Midbrain (tissue), 1 donor: ENCODE measurements around the gene TNFAIP8L2.
"Not testable (repeated sequence)": the region's sequence is repeated elsewhere in the genome, so short reads cannot be mapped to it uniquely, and the experiment has no call there.

ENCODE experiments used
- DNase-seq: peaks from one replicate; lab custom pipeline; 2025; lab: John Stamatoyannopoulos, UW

TNFAIP8L2 gene

DNA sequence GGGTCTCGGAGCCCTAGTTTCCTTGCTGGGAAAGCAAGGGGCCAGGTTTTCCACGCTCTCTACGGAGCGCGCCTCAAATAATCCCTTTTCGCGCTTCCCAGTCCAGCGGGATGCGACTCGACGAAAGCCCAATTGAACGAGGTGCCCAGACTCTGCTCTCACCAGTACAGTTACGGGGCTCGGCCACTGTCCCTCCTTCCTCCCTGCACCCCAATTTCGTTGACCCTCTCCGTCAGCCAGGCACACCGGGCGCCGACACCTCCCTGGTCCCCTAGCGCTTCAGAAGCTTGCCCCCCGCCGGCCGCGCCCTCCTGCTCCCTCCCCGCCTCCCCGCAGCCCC lies 10.4 kb upstream of the TNFAIP8L2 start:
- DNase-seq = no peak

DNA sequence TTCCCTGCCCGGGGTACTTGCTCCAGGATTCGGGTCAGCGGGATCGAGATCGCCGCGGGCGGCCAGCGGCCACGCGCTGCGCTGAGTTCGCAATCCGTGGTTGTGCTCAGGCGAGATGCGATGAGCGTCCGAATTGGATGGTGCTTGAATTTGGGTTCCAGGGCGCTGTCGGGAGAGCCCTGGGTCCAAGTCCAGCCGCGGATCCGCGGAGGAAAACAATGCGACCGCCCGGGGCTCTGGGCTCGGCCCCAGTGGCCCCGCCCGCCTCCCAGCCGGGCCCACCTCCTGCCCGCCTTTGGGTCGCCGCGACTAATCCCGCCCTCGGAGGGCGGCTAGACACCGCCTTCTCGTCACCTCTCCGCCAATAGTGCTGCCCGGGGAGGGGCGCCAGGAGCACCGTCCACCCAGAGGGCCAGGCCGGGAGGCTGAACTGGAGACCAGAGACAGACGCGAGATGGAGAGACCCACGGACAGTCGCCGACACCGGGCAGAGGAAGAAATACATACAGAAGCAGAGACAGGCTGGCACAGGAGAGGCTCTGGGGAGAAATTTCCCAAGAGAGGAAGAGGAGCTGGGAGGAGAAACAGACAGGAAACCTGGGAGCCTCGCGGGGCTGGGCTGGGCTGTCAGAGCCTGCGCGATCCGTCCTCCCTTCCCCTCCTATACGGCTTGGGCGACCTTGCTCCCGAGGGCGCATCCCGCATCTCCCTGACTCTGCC lies 9.9 kb upstream of the TNFAIP8L2 start, which contains the start of gene SEMA6C:
Gene SEMA6C (minus strand): TSS at position 220 of the 720 bp plus-strand sequence. CDS start 4,010 bp downstream, outside the sequence.
- peak; percentile 97 for DNase-seq

DNA sequence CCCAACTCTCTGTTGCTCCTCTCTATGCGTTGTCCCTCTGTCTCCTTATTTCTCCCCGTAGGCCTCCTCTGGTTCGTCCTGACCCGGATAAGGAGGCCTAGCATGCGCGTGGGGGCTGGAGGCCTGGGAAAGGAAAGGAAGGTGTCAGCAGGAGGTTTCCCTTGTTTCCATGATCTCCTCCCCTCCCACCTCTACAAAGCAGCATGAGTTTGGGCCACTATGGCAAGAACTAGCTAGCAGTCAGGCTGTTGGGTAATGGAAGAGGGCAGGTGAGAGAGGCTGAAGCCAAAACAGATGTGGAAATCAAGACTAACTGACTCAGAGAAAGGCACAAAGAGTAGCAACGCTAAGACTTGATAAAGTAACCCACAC lies 9.3 kb upstream of the TNFAIP8L2 start:
- no peak for DNase-seq

GRCh38 chr1:151147665-151148064 lies 8.8 kb upstream of the TNFAIP8L2 start:
- DNase-seq = no peak

DNA sequence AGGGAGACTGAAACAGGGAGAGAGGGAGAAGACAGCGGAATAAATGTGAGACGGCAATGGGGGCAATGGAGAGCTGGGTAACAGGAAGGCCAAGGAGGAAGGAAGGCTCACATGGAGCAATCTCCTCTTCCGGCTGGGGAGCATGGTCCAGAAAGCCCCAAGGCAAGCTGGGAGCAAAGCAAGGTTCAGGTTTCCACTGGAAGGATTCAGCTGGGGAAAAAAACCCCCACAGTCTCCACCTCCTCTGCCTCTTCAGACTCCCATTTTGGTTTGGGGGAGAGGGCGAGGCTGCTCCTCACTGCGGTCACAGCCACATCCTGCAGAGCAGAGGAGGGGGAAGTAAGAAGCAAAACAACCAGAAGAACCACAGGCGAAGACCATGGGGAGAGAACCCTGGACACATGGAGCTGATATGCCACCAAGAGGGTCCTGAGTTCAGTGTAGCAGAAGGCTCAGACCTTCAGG lies 650 bp downstream of the TNFAIP8L2 start:
- DNase-seq = no peak

DNA sequence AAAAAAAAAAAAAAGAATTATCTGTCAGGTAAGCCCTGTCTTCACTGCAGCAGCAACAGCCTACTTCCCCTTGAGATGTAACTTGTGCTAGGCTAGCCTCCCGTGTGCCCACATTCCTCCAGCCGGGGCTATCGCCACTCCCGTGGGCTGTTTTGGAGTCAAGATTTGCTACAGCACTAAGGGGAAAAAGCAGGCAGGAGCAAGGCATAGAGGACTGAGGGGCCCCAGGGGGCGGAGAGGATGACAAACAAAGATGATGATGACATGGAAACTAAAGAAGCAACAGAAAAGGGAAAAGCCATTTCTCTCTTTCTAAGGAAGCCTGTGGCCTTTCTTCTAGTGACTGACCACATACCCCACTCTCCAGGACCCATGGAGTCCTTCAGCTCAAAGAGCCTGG lies 1.9 kb downstream of the TNFAIP8L2 start:
- no peak for DNase-seq

DNA sequence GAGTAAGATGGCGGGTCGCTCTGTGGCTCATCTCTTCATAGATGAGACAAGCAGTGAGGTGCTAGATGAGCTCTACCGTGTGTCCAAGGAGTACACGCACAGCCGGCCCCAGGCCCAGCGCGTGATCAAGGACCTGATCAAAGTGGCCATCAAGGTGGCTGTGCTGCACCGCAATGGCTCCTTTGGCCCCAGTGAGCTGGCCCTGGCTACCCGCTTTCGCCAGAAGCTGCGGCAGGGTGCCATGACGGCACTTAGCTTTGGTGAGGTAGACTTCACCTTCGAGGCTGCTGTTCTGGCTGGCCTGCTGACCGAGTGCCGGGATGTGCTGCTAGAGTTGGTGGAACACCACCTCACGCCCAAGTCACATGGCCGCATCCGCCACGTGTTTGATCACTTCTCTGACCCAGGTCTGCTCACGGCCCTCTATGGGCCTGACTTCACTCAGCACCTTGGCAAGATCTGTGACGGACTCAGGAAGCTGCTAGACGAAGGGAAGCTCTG lies 2.4 kb downstream of the TNFAIP8L2 start:
- no peak for DNase-seq

GRCh38 chr1:151159373-151159772 lies 2.9 kb downstream of the TNFAIP8L2 start:
- DNase-seq = no peak

DNA sequence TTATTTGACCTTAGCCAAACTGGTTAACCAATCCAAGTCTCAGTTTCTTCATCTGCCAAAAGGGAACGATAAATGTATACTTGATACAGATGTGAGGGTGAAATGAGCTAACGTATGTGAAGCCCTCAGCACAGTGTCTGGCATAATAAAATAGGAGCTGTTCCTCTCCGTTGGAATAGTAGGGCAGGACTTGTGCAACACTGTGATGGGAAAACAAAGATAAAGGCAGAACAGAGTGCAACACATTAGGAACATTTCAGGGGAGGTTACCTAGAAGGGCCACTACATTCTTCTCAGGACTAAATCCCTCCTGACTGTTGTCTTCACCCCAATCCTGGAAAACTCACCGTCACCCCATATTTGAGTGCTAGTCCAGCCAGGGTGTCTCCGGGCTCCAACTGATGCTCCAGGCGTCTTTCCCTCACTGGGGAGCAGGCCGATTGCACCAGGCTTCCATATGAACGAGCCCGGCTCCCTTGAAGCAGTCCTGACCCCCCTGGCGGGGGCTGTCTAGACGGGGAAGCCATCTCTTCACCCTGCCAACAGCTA lies 8.4 kb downstream of the TNFAIP8L2 start:
- DNase-seq = peak; percentile 62

DNA sequence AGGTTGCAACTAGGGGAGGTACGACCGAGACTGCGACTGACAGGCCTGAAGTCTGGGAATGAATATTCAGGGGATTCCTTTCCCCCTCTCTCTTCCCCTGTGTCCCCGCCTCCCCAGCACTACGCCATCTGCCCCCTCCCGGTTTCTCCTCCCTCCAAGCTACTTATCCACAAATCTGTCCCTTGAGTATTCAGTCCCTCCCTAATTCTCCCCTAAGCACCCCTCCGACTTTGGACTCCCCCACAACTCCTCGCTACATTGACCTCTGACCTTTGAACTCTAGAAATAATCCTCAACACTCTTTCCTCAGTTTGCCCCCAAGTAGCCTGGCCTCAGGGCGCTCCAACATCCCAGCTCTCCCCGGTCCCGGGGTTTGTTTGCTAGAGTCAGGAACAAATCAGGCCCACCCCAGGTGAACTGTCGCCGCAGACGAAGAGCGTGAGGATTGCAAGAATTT lies 8.9 kb downstream of the TNFAIP8L2 start:
- peak; percentile 71 for DNase-seq

DNA sequence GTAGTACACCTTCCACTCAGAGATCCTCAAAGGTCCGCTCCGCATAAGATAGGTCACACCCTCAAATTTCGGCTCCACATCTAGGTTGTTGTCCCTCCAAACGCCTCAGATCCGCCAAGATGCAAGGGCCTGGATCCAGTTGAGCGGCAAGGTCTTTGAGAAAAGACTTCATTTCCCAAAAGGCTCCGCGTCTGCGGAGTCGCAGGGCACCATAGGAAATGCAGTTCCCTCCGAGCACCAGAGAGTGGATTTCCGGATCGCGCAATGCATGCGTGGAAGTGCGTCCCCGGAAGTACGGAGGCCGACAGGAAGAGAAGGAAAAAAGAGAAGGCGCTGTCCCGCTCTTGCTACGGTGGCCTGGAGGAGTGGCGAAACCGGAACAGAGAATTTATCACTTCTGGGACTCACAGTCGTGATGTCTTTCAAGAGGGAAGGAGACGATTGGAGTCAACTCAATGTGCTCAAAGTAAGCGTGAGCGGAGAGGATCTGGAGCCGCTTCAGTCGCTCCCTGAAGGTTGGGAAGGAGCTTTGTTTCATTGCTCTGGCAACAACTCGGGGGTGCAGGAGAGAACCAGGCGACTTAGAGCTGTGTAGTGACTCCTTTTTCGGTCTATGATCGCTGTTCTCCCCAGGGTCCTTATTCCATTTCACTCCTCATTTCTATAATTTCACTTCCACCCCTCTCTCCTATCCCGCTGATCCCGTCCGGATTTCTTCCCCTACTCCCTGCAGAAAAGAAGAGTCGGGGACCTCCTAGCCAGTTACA lies 9.5 kb downstream of the TNFAIP8L2 start, which contains the start of the genes LYSMD1 and SCNM1:
Gene LYSMD1 (minus strand): TSS at position 165 of the 767 bp plus-strand sequence. CDS start 644 bp downstream, outside the sequence.
Gene SCNM1 (plus strand): TSS at position 407 of the 767 bp plus-strand sequence. CDS start 9 bp downstream, at position 416.
- peak; percentile 98 for DNase-seq

GRCh38 chr1:151166505-151166956 lies 10.1 kb downstream of the TNFAIP8L2 start:
- DNase-seq = no peak

DNA sequence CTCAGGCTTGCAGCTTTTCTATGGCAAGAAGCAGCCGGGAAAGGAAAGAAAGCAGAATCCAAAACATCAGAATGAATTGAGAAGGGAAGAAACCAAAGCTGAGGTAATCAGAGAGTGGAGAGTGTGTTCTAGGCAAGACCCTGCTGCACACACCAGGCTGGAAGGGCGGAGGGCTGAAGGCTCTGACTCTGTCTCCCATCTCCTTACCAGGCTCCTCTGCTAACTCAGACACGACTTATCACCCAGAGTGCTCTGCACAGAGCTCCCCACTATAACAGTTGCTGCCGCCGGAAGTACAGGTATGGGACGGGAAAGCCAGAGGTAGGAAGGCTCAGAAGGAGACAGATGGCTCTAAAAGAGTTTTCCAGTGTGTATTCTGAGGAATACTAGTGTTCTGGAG lies 10.7 kb downstream of the TNFAIP8L2 start:
- DNase-seq = no peak

- DNase-seq = no peak
These were observed 14.7 kb downstream of the TNFAIP8L2 start for GRCh38 chr1:151171190-151171589.

GRCh38 chr1:151175041-151175741 lies 18.7 kb downstream of the TNFAIP8L2 start:
- peak; percentile 84 for DNase-seq

GRCh38 chr1:151175863-151176262 lies 19.4 kb downstream of the TNFAIP8L2 start, which contains the start of gene TMOD4:
TMOD4 (minus strand) TSS chr1:151175981; CDS start chr1:151174875, 1,106 bp downstream.
- DNase-seq = no peak

- DNase-seq = no peak
These were observed 20.1 kb downstream of the TNFAIP8L2 start for GRCh38 chr1:151176514-151177045.

DNA sequence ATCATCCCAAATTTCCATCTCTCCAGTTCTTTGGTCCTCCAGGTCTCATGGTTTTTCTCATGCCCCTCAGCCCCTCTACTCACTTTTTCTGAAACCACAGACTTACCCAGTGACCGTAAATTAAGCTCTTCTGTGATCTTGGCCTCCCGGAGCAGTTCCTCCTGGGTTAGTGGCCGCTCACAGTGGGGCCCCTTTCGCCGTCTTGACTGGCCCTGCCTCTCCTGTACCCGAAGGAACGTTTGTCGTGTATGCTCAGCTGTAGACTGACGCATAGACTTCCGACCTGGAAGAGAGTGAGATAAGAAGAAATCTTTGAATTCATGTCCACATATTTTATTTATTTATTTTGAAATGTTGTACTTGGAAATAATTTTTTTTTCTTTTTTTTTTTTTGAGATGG lies 27.8 kb downstream of the TNFAIP8L2 start:
- DNase-seq = no peak

GRCh38 chr1:151187205-151187604 lies 30.8 kb downstream of the TNFAIP8L2 start:
- DNase-seq = no peak

- DNase-seq = not testable (repeated sequence)
These were observed 32.2 kb downstream of the TNFAIP8L2 start for GRCh38 chr1:151188667-151189066.
